HepG2 (cell line): ENCODE data around the gene GAS2.

Experiments used
- CBFB ChIP-seq: sonication (generic); formaldehyde crosslinking; IDR thresholded peaks from 2 replicates; pipeline ENCODE4 v1.4.0; 2020; ENCODE audit warnings: missing genetic modification reagents
- CEBPB ChIP-seq: IDR thresholded peaks from 2 replicates; pipeline ENCODE4 v1.6.1; 2011; ENCODE audit warnings: low read depth, low read length, improper control_type of control experiment, borderline replicate concordance
- IRF9 ChIP-seq: sonication (generic); formaldehyde crosslinking; IDR thresholded peaks from 2 replicates; pipeline ENCODE4 v1.8.0; 2022; ENCODE audit warnings: missing genetic modification reagents, mild to moderate bottlenecking, borderline replicate concordance
- KAT7 ChIP-seq: IDR thresholded peaks from 2 replicates; pipeline ENCODE4 v1.6.1; 2018; ENCODE audit warnings: borderline replicate concordance, missing compliant biosample characterization
- PRDM10 ChIP-seq: sonication (generic); formaldehyde crosslinking; IDR thresholded peaks from 2 replicates; pipeline ENCODE4 v1.4.0; 2020; ENCODE audit warnings: low read depth, missing genetic modification reagents
- TBL1XR1 ChIP-seq: fragments of 150-350 bp; IDR thresholded peaks from 2 replicates; pipeline ENCODE4 v1.6.1; 2014; ENCODE audit warnings: borderline replicate concordance, low read length; ENCODE audit not compliant: partially characterized antibody
- ZNF431 ChIP-seq: sonication (generic); formaldehyde crosslinking; IDR thresholded peaks from 2 replicates; pipeline ENCODE4 v1.9.0; 2022; ENCODE audit warnings: missing genetic modification reagents, low read depth, mild to moderate bottlenecking, borderline replicate concordance
- ZNF543 ChIP-seq: sonication (generic); formaldehyde crosslinking; IDR thresholded peaks from 2 replicates; pipeline ENCODE4 v1.4.0; 2020; ENCODE audit warnings: mild to moderate bottlenecking, missing genetic modification reagents

GRCh38 chr11:22703040-22703439 is 36.6 kb downstream of the GAS2 start:
- no peak for TF ChIP-seq CBFB
- TF ChIP-seq IRF9 (CRISPR knock-in tag) = no peak
- TF ChIP-seq PRDM10 (CRISPR knock-in tag) = no peak
- TF ChIP-seq ZNF431 (CRISPR knock-in tag) = no peak
- no peak for TF ChIP-seq TBL1XR1
- no peak for TF ChIP-seq KAT7 (CRISPR knock-in tag)
- no peak for TF ChIP-seq ZNF543
- TF ChIP-seq CEBPB = no peak
